ENCODE results near the gene RCOR1. TPM values are rescaled to one million over a fixed set of nuclear protein-coding genes. Genes with fewer than 3 reads are reported as not detected.

Gene RCOR1
- total and polyA plus RNA-seq, 2 of the 4 experiments (the other 2 are of a cell fraction) = 9.0 to 11.2 TPM

DNA sequence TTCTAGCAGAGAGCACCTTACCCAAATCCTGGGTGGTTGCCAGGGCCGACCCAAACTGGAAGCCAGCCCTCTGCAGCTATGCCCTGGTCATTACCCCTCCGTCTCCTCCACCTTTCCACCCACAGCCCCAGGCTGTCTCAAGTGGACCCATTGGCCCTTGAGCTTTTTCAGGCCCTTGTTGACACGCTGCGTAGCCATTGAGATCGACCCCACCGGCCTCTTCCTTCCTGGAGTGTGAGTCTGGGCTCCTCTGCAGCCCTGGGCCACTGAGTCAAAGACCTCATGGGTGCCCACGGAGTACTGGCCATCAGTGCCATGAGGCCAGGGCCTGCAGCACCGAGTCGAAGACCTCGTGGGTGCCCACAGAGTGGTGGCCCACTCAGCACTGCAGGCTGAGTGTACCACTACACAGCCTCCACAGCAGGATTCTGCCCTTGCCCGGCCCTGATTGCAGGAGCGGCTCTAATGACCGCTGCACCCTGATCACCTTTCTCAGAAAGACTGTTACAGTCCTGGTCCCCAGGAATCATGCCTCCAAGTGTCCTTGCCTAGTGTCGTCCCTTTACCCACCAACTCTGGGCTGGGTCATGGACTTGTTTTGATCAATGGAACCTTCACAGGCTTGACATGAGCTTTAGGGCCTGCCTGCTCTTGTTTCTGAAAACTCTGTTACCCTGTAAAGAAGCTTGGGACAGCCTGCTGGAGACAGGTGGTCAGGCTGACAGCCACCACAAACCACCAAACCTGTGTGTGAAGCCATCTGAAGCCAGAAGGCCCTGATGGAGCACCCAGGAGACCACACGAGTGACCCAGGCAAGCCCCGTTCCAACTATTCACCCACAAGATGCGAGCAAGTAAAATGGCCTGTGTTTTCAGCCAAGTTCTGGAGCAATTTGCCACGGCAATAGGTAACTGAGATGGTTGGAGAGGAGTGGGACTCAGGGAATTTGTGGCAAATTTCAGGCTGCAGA lies 145.2 kb downstream of the RCOR1 start:
- Histone ChIP-seq H4K20me1 (ENCODE audit: insufficient read depth, low read length) (no peaks in the 10 kb centered on the region; the same call in none of the 2 replicates), H4K5ac (ENCODE audit: low read depth, low read length) (no peak overlapping the region), H2AK9ac (replicated peaks; ENCODE audit: low read depth, low read length, poor library complexity) (no peak overlapping the region), H4K8ac (ENCODE audit: low read depth in 2 of 2, low read length in 2 of 2) (no peak overlapping the region), H2BK120ac (ENCODE audit: low read depth, low read length) (no peak overlapping the region), H4K91ac (ENCODE audit: insufficient read depth, low read depth, low read length) (no peak overlapping the region), H3K27me3 (ENCODE audit: control insufficient read depth, insufficient read depth, low read length) (no peaks in the 10 kb centered on the region), H2BK5ac (ENCODE audit: low read depth, low read length, poor library complexity, severe bottlenecking) (no peak overlapping the region), H3K4me3 (ENCODE audit: insufficient read depth, low read depth, low read length) (no peak overlapping the region), H3K9me3 (ENCODE audit: control insufficient read depth, insufficient read depth, low read length) (peaks cover 6% of the 10 kb centered on the region), H3K4me2 (ENCODE audit: low read depth, low read length) (no peak overlapping the region), H2AFZ (replicated peaks; ENCODE audit: low read length, poor library complexity) (no peak overlapping the region), H3K4ac (ENCODE audit: low read depth, low read length) (no peak overlapping the region), H2BK20ac (ENCODE audit: low read depth, low read length) (no peak overlapping the region), H3K56ac (ENCODE audit: extremely low read depth, insufficient read depth, low read length) (no peak overlapping the region), H3K79me1 (ENCODE audit: low read depth in 1 of 2, low read length in 2 of 2) (no peaks in the 10 kb centered on the region), H2AK5ac (ENCODE audit: low read depth, low read length) (no peak overlapping the region), H3K27ac (ENCODE audit: insufficient read depth, low read length) (no peak overlapping the region), H3K18ac (ENCODE audit: low read depth, low read length) (no peak overlapping the region), H3K4me1 (ENCODE audit: control insufficient read depth, insufficient read depth, low read length) (no peaks in the 10 kb centered on the region), H3K14ac (replicated peaks; ENCODE audit: low read depth, low read length) (no peak overlapping the region), H2BK15ac (ENCODE audit: low read depth, low read length) (no peak overlapping the region), H3K9ac (ENCODE audit: low read depth, low read length) (no peak overlapping the region), H3K36me3 (ENCODE audit: control insufficient read depth, insufficient read depth, low read length) (peaks cover 7% of the 10 kb centered on the region; the same call in 1 of the 2 replicates), H3K23ac (ENCODE audit: low read depth, low read length) (no peak overlapping the region), H3K9me1 (ENCODE audit: insufficient read depth, low read length) (peaks cover 14% of the 10 kb centered on the region)
- TF ChIP-seq BHLHE40 (IDR thresholded peaks at IDR 0.05; ENCODE audit: low read depth, low read length) (no peak), CEBPB (IDR thresholded peaks at IDR 0.05; ENCODE audit: low read depth, low read length) (no peak), MAFK (IDR thresholded peaks at IDR 0.05; ENCODE audit: low read depth, low read length) (no peak), SMC3 (IDR thresholded peaks at IDR 0.05; ENCODE audit: low read depth, low read length) (no peak), RCOR1 (IDR thresholded peaks at IDR 0.05; ENCODE audit: insufficient replicate concordance, low read length) (no peak), USF2 (IDR thresholded peaks at IDR 0.05; ENCODE audit: low read depth, low read length) (no peak), MAZ (IDR thresholded peaks at IDR 0.05; ENCODE audit: borderline replicate concordance, low read depth, low read length) (no peak), RAD21 (IDR thresholded peaks at IDR 0.05; ENCODE audit: low read length) (no peak), POLR2A (IDR thresholded peaks at IDR 0.05; ENCODE audit: low read depth, low read length) (no peak), MXI1 (IDR thresholded peaks at IDR 0.05; ENCODE audit: borderline replicate concordance, low read depth, low read length) (no peak), CHD1 (IDR thresholded peaks at IDR 0.05; ENCODE audit: low read depth, low read length) (no peak), NFE2L2 (IDR thresholded peaks at IDR 0.05; ENCODE audit: low read depth, low read length) (no peak), RFX5 (IDR thresholded peaks at IDR 0.05; ENCODE audit: low read depth, low read length) (no peak)
- TF ChIP-seq, protein P1, sequence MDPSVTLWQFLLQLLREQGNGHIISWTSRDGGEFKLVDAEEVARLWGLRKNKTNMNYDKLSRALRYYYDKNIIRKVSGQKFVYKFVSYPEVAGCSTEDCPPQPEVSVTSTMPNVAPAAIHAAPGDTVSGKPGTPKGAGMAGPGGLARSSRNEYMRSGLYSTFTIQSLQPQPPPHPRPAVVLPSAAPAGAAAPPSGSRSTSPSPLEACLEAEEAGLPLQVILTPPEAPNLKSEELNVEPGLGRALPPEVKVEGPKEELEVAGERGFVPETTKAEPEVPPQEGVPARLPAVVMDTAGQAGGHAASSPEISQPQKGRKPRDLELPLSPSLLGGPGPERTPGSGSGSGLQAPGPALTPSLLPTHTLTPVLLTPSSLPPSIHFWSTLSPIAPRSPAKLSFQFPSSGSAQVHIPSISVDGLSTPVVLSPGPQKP (IDR thresholded peaks at IDR 0.05; ENCODE audit: borderline replicate concordance, low read depth, low read length) = no peak
- DNase-seq (no peak), ATAC-seq (ENCODE audit: low read depth) (no peak)
- POLR2A ChIA-PET (ENCODE audit: unreplicated experiment) = no interaction called here
- CTCF ChIA-PET = no interaction called here
- 90% methylated on average over 6 of the region's 18 CpGs; no CpG with 5 or more reads in 1 of the 2 experiments for WGBS, 2 experiments (ENCODE audit: extremely low coverage in 2 of 2, insufficient read length in 1 of 2)
- intact Hi-C loops (cut with micrococcal nuclease) = no loop called here
- no TSS peak for BruUV-seq (replicated peaks)
- dilution Hi-C loops (cut with HindIII; ENCODE audit: low sequenced_read_pairs, unreplicated experiment) = no loop called here
- in situ Hi-C loops (cut with MboI; ENCODE audit: low sequenced_read_pairs) = no loop called here
